GM19043 (cell line): ENCODE data around the gene PIGZ.

Experiments
- ATAC-seq: cut with Tn5 transposase; IDR thresholded peaks from one replicate; pipeline ENCODE4 v1.9.1; 2021; ENCODE audit warnings: low read depth; ENCODE audit not compliant: unreplicated experiment

PIGZ gene

GRCh38 chr3:196920733-196921132 lies 47.9 kb downstream of the PIGZ start:
- no peak for ATAC-seq

DNA sequence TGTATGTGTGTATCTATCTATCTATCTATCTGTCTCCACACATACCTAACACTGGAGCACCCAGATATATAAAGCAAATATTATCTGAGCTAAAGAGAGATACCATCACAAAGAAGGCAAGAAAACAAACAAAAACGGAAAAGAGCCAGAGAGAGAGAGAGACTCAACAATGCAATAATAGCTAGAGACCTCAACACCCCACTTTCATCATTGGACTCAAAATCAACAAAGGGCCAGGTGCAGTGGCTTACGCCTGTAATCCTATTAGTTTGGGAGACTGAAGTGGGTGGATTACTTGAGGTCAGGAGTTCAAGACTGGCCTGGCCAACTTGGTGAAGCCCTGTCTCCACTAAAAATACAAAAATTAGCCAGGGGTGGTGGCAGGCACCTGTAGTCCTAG lies 49.7 kb downstream of the PIGZ start:
- no peak for ATAC-seq

- ATAC-seq = no peak
Measured at GRCh38 chr3:196916995-196917394, 51.6 kb downstream of the PIGZ start.

DNA sequence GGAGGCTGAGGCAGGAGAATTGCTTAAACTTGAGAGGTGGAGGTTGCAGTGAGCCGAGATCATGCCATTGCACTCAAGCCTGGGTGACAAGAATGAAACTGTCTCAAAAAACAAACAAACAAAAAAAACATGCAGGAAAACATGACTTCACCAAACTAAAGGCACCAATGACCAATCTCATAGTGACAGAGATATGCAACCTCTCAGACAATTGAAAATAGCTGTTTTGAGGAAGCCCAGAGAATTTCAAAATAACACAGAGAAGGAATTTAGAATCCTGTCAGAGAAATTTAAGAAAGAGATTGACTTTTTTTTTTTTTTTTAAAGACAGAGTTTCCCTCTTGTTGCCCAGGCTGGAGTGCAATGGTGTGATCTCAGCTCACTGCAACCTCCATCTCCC lies 52.4 kb downstream of the PIGZ start:
- no peak for ATAC-seq

- ATAC-seq = no peak
Measured at GRCh38 chr3:196915375-196915774, 53.3 kb downstream of the PIGZ start.

GRCh38 chr3:196914866-196915265 lies 53.8 kb downstream of the PIGZ start:
- no peak for ATAC-seq

DNA sequence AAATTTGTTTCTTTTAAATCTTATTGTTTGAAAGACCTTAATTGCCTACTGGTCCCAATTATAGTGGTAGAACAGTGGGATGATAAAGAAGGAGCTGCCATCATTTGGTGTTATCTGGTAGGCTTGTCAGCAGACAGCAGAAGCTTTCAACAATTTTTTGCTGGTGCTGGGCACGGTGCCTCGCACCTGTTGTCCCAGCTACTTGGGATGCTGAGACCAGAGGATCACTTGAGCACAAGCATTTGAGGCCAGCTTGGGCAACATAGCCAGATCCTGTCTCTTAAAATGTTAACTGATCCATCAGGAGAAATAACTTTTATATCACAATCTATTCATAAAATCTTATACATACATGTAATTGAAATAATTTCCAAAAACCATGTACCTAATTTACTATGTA lies 64.9 kb downstream of the PIGZ start:
- no peak for ATAC-seq

- ATAC-seq = no peak
Measured at GRCh38 chr3:196902296-196902695, 66.3 kb downstream of the PIGZ start.

DNA sequence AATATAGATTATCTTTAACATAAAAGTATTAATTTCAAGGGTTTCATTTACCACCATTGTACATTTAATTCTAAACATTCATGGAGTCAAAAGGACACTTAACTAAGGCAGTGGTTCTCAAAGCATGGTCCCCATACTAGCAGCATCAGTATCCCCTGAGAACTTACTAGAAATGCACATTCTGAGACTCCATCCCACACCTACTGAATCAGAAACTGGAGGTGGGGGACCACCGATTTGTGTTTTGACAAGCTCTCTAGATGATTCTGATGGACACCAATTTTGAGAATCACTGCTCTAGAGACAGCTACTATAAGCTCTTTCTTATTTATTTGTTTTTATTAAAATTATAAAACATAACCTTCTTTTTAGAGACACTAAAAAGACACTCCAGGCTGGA lies 66.9 kb downstream of the PIGZ start:
- no peak for ATAC-seq
